ENCODE measurements around the gene SRPK2. TPM values are rescaled to one million over a fixed set of nuclear protein-coding genes. Genes with fewer than 3 reads are reported as not detected.

The SRPK2 gene
- total RNA-seq, 2 donors from 2014 or later = 52.6 to 99.5 TPM

- no peak overlapping the region for H3K27ac ChIP-seq
- 86% methylated on average over 7 of the region's 7 CpGs for WGBS
- no peaks in the 10 kb centered on the region for H3K27me3 ChIP-seq (replicated peaks; ENCODE audit: insufficient read depth)
- H3K36me3 ChIP-seq = no peaks in the 10 kb centered on the region
- DNase-seq (ENCODE audit: low spot score) = no peak
- H3K4me3 ChIP-seq = no peak overlapping the region
- no peak for TF ChIP-seq CTCF (IDR thresholded peaks at IDR 0.05)
- TF ChIP-seq POLR2A (IDR thresholded peaks at IDR 0.05) = no peak
- TF ChIP-seq POLR2AphosphoS5 (IDR thresholded peaks at IDR 0.05) = no peak
- intact Hi-C loops (cut with DNase I) = loop anchor here (10.0 kb wide), 1 partner anchor 201 kb away; no protein-coding TSS in a partner anchor
- no peaks in the 10 kb centered on the region for H3K4me1 ChIP-seq (replicated peaks)
- no peaks in the 10 kb centered on the region for H3K9me3 ChIP-seq
These were observed 255.4 kb downstream of the SRPK2 start for GRCh38 chr7:105133358-105133757.

- H3K9me3 ChIP-seq = no peaks in the 10 kb centered on the region
- 90% methylated on average over 10 of the region's 10 CpGs for WGBS
These were observed 255.9 kb downstream of the SRPK2 start for GRCh38 chr7:105132835-105133234.

GRCh38 chr7:105132335-105132734, 256.4 kb downstream of the SRPK2 start:
- Histone ChIP-seq H3K27ac (no peak overlapping the region), H3K27me3 (replicated peaks; ENCODE audit: insufficient read depth) (no peaks in the 10 kb centered on the region), H3K4me1 (replicated peaks) (no peaks in the 10 kb centered on the region), H3K36me3 (no peaks in the 10 kb centered on the region), H3K9me3 (no peaks in the 10 kb centered on the region), H3K4me3 (no peak overlapping the region)
- DNase-seq (ENCODE audit: low spot score) = no peak
- no peak for TF ChIP-seq POLR2A (IDR thresholded peaks at IDR 0.05)
- no peak for TF ChIP-seq POLR2AphosphoS5 (IDR thresholded peaks at IDR 0.05)
- TF ChIP-seq CTCF (IDR thresholded peaks at IDR 0.05) = no peak
- intact Hi-C loops (cut with DNase I) = loop anchor here (10.0 kb wide), 1 partner anchor 202 kb away; no protein-coding TSS in a partner anchor
- WGBS = 97% methylated on average over 5 of the region's 5 CpGs

More at GRCh38 chr7:105132835-105133234, 255.9 kb downstream of the SRPK2 start:
- H3K27ac ChIP-seq = no peak overlapping the region
- TF ChIP-seq CTCF (IDR thresholded peaks at IDR 0.05) (no peak), POLR2A (IDR thresholded peaks at IDR 0.05) (no peak), POLR2AphosphoS5 (IDR thresholded peaks at IDR 0.05) (no peak)
- H3K36me3 ChIP-seq = no peaks in the 10 kb centered on the region
- H3K4me1 ChIP-seq (replicated peaks) = no peaks in the 10 kb centered on the region
- intact Hi-C loops (cut with DNase I) = loop anchor here (10.0 kb wide), 1 partner anchor 202 kb away; no protein-coding TSS in a partner anchor
- DNase-seq (ENCODE audit: low spot score) = no peak
- no peaks in the 10 kb centered on the region for H3K27me3 ChIP-seq (replicated peaks; ENCODE audit: insufficient read depth)
- H3K4me3 ChIP-seq = no peak overlapping the region

- intact Hi-C loops (cut with DNase I) = loop anchor here (10.0 kb wide), 1 partner anchor 203 kb away; no protein-coding TSS in a partner anchor
- no peak overlapping the region for H3K4me3 ChIP-seq
- H3K36me3 ChIP-seq = no peaks in the 10 kb centered on the region
These were observed 256.8 kb downstream of the SRPK2 start for GRCh38 chr7:105131890-105132289.

More at GRCh38 chr7:105131890-105132289, 256.8 kb downstream of the SRPK2 start:
- DNase-seq (ENCODE audit: low spot score) = no peak
- 81% methylated on average over 7 of the region's 7 CpGs for WGBS
- H3K4me1 ChIP-seq (replicated peaks) = no peaks in the 10 kb centered on the region
- H3K27ac ChIP-seq = no peak overlapping the region
- no peaks in the 10 kb centered on the region for H3K27me3 ChIP-seq (replicated peaks; ENCODE audit: insufficient read depth)
- no peaks in the 10 kb centered on the region for H3K9me3 ChIP-seq
- TF ChIP-seq CTCF (IDR thresholded peaks at IDR 0.05) (no peak), POLR2A (IDR thresholded peaks at IDR 0.05) (no peak), POLR2AphosphoS5 (IDR thresholded peaks at IDR 0.05) (no peak)

All from prostate gland (tissue), 2 donors.